GM23248 (cell line): ENCODE data around the gene RBMS3.

Experiments
- EZH2 ChIP-seq: fragments of 200-600 bp; sonication (generic); IDR thresholded peaks from 2 replicates; pipeline ENCODE4 v1.6.1; 2018; ENCODE audit warnings: antibody characterized with exemption, mild to moderate bottlenecking; ENCODE audit not compliant: insufficient read depth, poor library complexity, severe bottlenecking
- EZH2phosphoT487 ChIP-seq: fragments of 200-600 bp; sonication (generic); IDR thresholded peaks from 2 replicates; pipeline ENCODE4 v1.6.1; 2018; ENCODE audit warnings: antibody characterized with exemption, moderate library complexity, mild to moderate bottlenecking, low read depth; ENCODE audit not compliant: insufficient read depth

DNA sequence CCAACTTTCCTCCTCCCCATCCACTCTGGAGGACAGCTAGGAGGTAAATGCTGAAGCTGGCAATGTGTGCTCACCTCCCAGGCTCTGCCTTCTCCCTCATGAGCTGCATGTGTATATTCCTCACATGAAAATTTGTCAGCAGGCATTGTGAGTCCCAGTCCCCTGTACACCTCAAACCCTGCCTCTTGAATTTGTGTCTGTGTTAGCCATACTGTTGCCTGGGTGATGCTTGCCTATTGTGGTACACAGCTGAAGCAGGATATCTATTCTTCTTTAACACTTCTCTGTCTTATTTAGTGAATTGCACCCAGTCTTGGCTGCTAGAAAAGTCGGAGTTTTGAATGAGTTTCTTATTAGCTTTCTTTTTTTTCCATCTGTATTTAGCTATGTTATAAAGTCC, 739.5 kb downstream of the RBMS3 start:
- no peak for TF ChIP-seq EZH2
- no peak for TF ChIP-seq EZH2phosphoT487
